HG02571 (cell line): Measurements from ENCODE around the gene EVA1B.

Experiments used
- ATAC-seq: cut with Tn5 transposase; IDR thresholded peaks from one replicate; pipeline ENCODE4 v1.9.1; 2021; ENCODE audit warnings: mild to moderate bottlenecking, moderate library complexity; ENCODE audit not compliant: unreplicated experiment

Gene EVA1B

GRCh38 chr1:36320767-36321118, 2.7 kb downstream of the EVA1B start:
- ATAC-seq = no peak

DNA sequence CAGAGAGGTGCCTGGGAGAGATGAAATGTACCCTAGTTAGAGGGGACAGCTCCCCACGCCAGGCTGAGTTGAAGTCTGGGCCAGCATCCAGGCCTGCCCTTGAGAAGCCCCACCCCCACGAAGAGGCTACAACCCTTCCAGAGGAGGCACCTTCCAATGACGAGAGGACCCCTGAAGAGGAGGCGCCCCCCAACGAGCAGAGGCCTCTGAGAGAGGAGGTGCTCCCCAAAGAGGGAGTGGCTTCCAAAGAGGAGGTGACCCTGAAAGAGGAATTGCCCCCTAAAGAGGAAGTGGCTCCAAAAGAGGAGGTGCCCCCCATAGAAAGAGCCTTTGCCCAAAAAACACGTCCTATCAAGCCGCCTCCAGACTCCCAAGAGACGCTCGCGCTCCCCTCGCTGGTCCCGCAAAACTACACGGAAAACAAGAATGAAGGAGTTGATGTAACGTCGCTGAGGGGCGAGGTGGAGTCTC, 3.1 kb downstream of the EVA1B start:
- no peak for ATAC-seq

- ATAC-seq = no peak
These were observed 14.0 kb downstream of the EVA1B start for GRCh38 chr1:36309397-36309796.

- no peak for ATAC-seq
These were observed 15.7 kb downstream of the EVA1B start for GRCh38 chr1:36307601-36308330.

GRCh38 chr1:36306902-36307456, 16.5 kb downstream of the EVA1B start:
- peak; percentile 94 for ATAC-seq

GRCh38 chr1:36306210-36306901, 17.1 kb downstream of the EVA1B start, which contains the start of gene SH3D21:
Gene SH3D21, plus strand, starts transcription at chr1:36306368. Its CDS starts 53 bp downstream, at chr1:36306421.
- ATAC-seq = peak; percentile 31

- ATAC-seq = no peak
These were observed 17.6 kb downstream of the EVA1B start for GRCh38 chr1:36305915-36306209.

DNA sequence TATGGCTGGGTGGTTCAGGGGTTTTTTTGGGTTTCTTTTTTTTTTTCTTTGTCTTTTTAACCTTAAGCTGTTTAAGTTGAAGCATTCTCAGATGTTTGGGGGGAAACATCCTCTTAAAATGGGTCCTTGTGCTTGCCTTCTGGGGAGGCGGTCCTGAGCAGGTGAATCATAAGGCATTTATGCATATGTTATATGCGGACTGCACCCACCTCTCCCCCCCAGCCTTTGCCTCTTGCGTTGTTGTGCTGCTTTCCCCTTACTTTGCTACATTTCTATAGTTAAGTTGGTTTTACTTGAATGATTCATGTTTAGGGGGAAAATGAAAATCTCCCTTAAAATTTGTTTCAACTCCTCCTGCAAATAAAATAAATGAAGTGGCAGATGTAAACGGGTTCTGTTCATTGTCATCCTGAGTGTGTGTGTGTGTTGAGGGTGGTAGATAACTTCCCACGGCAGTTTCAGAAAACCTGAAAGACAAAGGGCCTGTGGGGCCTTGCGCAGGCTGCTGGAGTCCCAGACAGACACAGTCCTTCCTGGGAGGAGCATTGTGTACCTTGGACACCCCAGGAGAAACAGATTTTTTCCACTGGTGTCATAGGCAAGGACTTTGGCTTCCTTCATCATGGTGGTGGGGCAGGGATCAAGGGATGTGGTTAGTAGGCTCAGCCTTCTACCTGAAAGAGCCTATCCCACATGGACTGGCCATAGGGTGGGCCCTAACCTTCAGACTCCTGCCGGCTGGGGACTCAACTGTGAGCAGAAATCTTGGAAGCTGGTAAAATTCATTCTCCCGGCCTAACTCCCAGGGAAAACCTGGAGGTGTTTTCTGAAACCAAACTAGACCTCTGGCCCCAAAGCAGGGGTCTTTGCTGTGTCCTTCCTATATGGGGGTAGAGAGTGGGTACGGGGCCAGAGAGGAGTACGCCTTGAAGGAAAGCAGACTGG, 18.2 kb downstream of the EVA1B start:
- ATAC-seq = no peak

GRCh38 chr1:36304521-36304920, 18.9 kb downstream of the EVA1B start:
- no peak for ATAC-seq

- no peak for ATAC-seq
These were observed 19.6 kb downstream of the EVA1B start for GRCh38 chr1:36303650-36304360.

GRCh38 chr1:36303244-36303643, 20.2 kb downstream of the EVA1B start:
- ATAC-seq = no peak

GRCh38 chr1:36301220-36301619, 22.2 kb downstream of the EVA1B start:
- ATAC-seq = no peak

DNA sequence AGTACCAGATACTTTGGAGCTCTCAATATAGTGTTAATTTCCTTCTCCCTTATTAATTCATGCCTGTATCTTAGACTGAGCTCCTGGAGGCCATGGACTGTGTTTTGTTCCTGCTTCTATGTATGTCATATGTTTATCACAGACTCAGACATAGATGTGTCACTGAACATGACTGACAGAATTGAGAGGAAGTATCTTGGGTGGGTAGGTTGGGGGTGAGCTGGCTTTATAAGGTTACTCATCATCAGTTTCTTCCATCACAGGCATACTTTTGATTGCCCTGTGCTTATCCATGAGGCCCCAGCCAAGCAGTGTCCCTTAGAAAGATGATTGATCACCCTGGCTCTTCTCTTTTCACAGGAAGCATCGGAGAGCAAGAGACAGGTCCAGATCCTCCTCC, 22.9 kb downstream of the EVA1B start:
- ATAC-seq = no peak

DNA sequence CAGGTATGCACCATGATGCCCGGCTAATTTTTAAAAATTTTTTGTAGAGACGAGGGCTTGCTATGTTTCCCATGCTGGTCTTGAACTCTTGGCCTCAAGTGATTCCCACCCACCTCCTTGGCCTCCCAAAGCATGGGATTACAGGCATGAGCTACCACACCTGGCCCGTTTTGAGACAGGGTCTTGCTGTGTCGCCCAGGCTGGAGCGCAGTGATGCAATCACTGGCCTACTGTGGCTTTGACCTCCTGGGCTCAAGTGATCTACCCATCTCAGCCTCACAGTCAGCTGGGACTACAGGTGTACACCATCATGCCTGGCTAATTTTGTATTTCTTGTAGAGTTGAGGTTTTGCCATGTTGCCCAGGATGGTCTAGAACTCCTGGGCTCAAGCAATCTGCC, 24.8 kb downstream of the EVA1B start:
- ATAC-seq = no peak

GRCh38 chr1:36297062-36297461, 26.4 kb downstream of the EVA1B start:
- ATAC-seq = no peak

GRCh38 chr1:36295390-36295789, 28.1 kb downstream of the EVA1B start:
- no peak for ATAC-seq

GRCh38 chr1:36287595-36287994, 35.9 kb downstream of the EVA1B start:
- ATAC-seq = no peak

DNA sequence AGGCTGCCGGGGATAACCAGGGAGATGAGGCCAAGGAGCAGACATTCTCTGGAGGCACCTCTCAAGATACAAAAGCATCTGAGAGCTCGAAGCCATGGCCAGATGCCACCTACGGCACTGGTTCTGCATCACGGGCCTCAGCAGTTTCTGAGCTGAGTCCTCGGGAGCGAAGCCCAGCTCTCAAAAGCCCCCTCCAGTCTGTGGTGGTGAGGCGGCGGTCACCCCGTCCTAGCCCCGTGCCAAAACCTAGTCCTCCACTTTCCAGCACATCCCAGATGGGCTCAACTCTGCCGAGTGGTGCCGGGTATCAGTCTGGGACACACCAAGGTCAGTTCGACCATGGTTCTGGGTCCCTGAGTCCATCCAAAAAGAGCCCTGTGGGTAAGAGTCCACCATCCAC, 36.6 kb downstream of the EVA1B start:
- no peak for ATAC-seq

DNA sequence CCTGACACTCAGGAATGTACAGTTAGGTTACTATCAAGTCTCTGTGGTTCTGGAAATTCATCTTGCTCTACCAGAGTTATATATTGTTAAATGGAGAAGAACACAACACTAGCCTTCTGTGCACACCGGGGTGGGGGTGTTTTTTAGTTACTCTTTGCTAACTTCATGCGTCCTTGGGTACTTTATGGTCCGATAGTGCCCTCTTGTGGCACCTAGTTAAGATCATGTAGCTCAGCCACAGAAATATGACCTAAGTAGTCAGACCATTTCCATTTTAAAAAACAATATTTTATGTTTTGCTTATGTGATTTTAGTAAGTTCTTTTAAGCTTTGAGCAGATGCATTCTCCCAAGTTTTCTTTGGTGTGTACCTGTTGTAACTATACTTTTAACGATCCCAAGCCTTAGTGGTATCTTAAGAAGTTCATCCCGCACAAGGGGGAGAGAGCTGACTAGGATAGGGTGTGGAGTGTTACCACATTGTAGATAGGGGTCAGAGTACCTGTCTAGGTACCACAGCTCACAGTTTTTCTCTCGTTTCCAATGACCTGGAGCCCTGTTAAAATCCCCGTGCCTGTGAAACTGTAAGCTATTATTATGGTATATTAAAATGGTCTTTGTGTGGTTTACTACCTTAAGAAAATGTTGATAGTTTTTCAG, 37.9 kb downstream of the EVA1B start:
- no peak for ATAC-seq

DNA sequence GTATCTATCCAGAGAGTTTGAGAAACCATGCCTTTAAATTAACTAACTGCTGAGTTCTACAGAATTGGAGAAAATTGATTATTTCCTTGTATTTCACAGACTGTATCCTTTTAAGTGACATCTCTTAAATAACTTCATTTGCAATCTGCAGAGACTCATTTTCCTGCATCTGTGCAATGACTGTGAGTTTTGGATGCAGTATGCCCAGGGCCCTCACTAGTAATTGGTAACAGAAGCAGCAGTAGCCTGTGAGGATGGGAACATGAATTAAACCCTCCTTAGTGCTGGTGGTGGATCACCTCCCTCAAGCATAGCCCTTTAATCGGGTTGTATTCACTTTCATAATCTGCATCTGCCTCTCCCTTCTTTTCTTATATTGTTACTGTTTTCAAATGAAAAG, 38.9 kb downstream of the EVA1B start:
- no peak for ATAC-seq
